BLaER1 treated with 17β-estradiol and CSF1 and Interleukin-3, amounts not matched to agents 10 nM and 100 nM (cell line): ENCODE results near the gene PABPN1L.

Experiments used
- H3K27ac ChIP-seq, 11 experiments: shearing (Covaris generic); formaldehyde crosslinking; 2 replicates each; pipeline ENCODE4 v1.8.1; 2022
- H3K27me3 ChIP-seq, 11 experiments: shearing (Covaris generic); formaldehyde crosslinking; 2 replicates each; pipeline ENCODE4 v1.8.1; 2022
- H3K36me3 ChIP-seq, 11 experiments: shearing (Covaris generic); formaldehyde crosslinking; 2 replicates each; pipeline ENCODE4 v1.8.1; 2022
- H3K4me1 ChIP-seq, 10 experiments: shearing (Covaris generic); formaldehyde crosslinking; 2 replicates each; pipeline ENCODE4 v1.8.1; 2022
- H3K4me2 ChIP-seq, 11 experiments: shearing (Covaris generic); formaldehyde crosslinking; 2 replicates each; pipeline ENCODE4 v1.8.1; 2022
- H3K4me3 ChIP-seq, 10 experiments: shearing (Covaris generic); formaldehyde crosslinking; 2 replicates each; pipeline ENCODE4 v1.8.1; 2022
- H3K9ac ChIP-seq, 11 experiments: shearing (Covaris generic); formaldehyde crosslinking; 2 replicates each; pipeline ENCODE4 v1.8.1; 2022
- H3K9me3 ChIP-seq, 11 experiments: shearing (Covaris generic); formaldehyde crosslinking; replicated peaks in 1 of 11; 2 replicates each; pipeline ENCODE4 v1.8.1; 2022
- H4K20me1 ChIP-seq, 11 experiments: shearing (Covaris generic); formaldehyde crosslinking; 2 replicates each; pipeline ENCODE4 v1.8.1; 2022
- Cebpa-rat ChIP-seq, 11 experiments: shearing (Covaris generic); IDR thresholded peaks; 2 replicates each; pipeline ENCODE4 v1.8.1; 2022

The PABPN1L gene

DNA sequence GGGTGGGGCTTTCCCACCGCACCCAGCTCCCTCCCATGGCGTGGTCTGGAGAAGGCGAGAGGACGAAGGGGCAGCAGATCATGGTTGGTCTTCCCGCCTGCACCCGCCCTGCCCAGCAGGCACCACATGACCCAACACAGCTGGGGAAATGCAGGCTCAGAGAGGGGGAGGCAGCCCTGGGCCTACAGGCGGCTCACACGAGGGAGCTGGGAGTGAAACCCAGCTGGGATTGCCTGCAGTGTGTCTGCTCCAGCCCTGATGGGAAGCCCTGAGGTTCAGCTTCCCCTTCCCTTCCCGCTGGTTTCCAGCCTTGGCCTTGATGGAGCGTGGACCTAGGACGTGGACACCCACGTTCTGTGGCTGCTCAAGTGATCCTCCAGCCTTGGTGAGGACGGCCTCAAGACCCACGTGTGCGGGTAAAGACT lies 20.0 kb upstream of the PABPN1L start:
- peaks cover 33 to 82% (median 68%) of the 10 kb centered on the region in 10 experiments for H3K4me1 ChIP-seq
- H3K4me2 ChIP-seq: peak overlapping the region in 9 of 11 experiments; percentile 76 to 91 (median 80); a peak in 16 of 22 replicates
- H4K20me1 ChIP-seq: peaks cover 9 to 76% (median 31%) of the 10 kb centered on the region in 11 experiments; a peak in 17 of 22 replicates
- H3K36me3 ChIP-seq: peaks cover 18 to 78% (median 64%) of the 10 kb centered on the region in 11 experiments
- H3K27ac ChIP-seq: peak overlapping the region in 3 of 11 experiments; percentile 49 to 76 (median 74); a peak in 4 of 22 replicates
- peaks cover 10 to 17% (median 14%) of the 10 kb centered on the region in 11 experiments; a peak in 21 of 22 replicates for H3K9me3 ChIP-seq
- H3K27me3 ChIP-seq: no peaks in the 10 kb centered on the region
- no peak overlapping the region for H3K4me3 ChIP-seq
- peak overlapping the region in 2 of 11 experiments; percentile 65 to 66; a peak in 1 of 22 replicates for H3K9ac ChIP-seq
- TF ChIP-seq Cebpa-rat (IDR thresholded peaks at IDR 0.05): no peak

DNA sequence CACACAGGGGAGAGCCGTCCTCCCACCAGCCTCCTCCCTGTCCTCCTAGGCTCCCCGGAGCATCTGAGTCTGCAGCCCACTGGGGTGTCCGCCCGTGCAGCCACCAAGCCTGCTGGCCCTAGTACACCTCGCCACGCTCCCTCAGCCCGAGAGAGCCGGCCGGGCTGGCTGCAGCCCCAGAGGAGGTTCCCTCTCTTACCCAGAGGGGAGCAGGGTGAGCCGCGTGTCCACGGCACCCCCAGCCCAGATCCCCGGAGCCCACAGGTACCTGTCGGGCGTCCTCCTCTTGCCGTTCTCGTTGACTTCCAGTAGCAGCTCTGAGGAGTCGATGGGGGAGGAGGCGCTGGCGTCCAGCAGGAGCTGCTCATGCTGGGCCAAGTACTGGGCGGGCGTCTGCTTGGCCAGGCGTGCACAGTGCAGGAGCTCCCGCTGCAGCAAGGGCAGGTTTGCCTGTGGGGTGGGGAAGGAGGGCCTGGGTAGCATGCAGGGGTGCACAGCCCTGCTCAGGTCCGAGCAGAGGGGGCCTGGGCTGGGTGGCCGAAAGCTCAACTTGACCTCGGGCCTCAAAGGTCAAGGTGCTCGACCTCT lies 19.3 kb upstream of the PABPN1L start:
- peak overlapping the region in 6 of 11 experiments; percentile 79 to 91 (median 83); a peak in 11 of 22 replicates for H3K4me2 ChIP-seq
- peaks cover 33 to 84% (median 75%) of the 10 kb centered on the region in 10 experiments for H3K4me1 ChIP-seq
- H3K36me3 ChIP-seq: peaks cover 18 to 78% (median 57%) of the 10 kb centered on the region in 11 experiments
- H3K9ac ChIP-seq: no peak overlapping the region
- no peaks in the 10 kb centered on the region for H3K27me3 ChIP-seq
- 0 out of 22 replicates have a peak overlapping the region, but pooled peaks of 1 of the 11 experiments have one; percentile 76 for H3K27ac ChIP-seq
- peaks cover 9 to 74% (median 32%) of the 10 kb centered on the region in 11 experiments; a peak in 16 of 22 replicates for H4K20me1 ChIP-seq
- no peak for TF ChIP-seq Cebpa-rat (IDR thresholded peaks at IDR 0.05)
- H3K4me3 ChIP-seq: no peak overlapping the region
- peaks cover 10 to 15% (median 14%) of the 10 kb centered on the region in 11 experiments; a peak in 21 of 22 replicates for H3K9me3 ChIP-seq

DNA sequence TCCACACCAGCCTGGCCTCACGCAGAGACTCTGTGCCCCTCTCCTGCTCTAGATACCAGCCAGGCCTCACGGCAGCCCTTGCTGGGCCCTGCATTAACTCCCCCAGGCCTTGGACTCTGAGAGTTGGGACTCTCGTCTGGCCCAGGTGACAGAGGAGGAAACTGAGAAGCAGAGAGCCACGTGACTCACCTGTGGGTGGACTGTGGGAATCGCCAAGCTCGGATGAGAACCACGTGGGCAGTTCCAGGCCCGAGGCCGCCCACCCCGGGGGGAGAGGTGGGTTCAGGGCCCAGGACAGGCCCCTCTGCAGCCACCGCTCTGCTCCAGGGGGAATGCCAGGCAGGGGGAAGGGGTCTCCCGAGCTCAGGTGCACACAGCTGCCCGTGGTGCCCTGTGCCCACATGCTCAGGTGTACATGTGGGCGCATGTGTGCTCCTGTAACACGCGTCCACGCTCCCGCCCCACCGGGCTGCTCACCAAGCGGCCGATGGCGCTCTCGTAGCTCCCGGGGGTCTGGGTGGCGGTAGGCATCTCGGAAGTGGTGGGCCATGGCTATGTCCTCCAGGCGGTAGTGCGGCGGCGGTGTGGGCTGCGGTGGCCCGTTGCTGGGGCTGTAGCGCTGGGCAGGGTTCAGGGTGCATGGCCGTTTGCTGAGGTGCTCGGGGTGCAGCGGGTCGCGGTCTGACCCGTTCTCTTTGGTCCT lies 18.3 kb upstream of the PABPN1L start:
- Histone ChIP-seq H3K9me3 (peaks cover 4 to 5% (median 4%) of the 10 kb centered on the region in 11 experiments; a peak in 20 of 22 replicates), H3K4me1 (peaks cover 33 to 94% (median 82%) of the 10 kb centered on the region in 10 experiments), H4K20me1 (peaks cover 11 to 73% (median 32%) of the 10 kb centered on the region in 11 experiments; a peak in 16 of 22 replicates), H3K4me3 (no peak overlapping the region), H3K36me3 (peaks cover 10 to 77% (median 52%) of the 10 kb centered on the region in 11 experiments; a peak in 21 of 22 replicates), H3K27ac (peak overlapping the region in 3 of 11 experiments; percentile 13 to 45 (median 27); a peak in 3 of 22 replicates), H3K9ac (peak overlapping the region in 2 of 11 experiments; percentile 24 to 27; a peak in 2 of 22 replicates), H3K27me3 (no peaks in the 10 kb centered on the region), H3K4me2 (peak overlapping the region in 7 of 11 experiments; percentile 1 to 91 (median 82); a peak in 13 of 22 replicates)
- no peak for TF ChIP-seq Cebpa-rat (IDR thresholded peaks at IDR 0.05)

DNA sequence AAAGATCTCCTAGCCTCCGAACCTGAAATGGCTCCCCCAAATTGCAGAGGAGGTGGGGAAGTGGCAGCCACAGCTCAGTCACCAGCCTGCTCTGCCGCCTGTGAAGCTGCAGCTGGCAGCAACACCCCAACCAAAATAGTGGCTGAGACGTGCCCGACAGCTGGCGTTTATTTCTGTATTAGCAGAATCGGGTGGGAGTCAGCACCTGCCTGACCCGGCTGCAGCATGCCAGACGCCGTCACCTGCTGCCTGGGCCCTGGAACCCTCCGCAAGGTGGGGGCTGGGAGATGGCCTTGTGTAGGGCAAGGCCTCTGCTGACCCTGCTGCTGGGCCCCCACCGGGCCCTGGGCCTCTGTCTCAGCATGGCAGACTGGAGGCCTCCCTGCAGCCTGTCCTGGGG lies 17.5 kb upstream of the PABPN1L start:
- Histone ChIP-seq H4K20me1 (peaks cover 12 to 79% (median 32%) of the 10 kb centered on the region in 11 experiments; a peak in 16 of 22 replicates), H3K9ac (peak overlapping the region in 2 of 11 experiments; percentile 24 to 27; a peak in 1 of 22 replicates), H3K4me2 (peak overlapping the region in 7 of 11 experiments; percentile 1 to 91 (median 82); a peak in 10 of 22 replicates), H3K27ac (peak overlapping the region in 4 of 11 experiments; percentile 13 to 45 (median 30); a peak in 4 of 22 replicates), H3K4me3 (no peak overlapping the region), H3K27me3 (no peaks in the 10 kb centered on the region), H3K36me3 (peaks cover 5 to 81% (median 55%) of the 10 kb centered on the region in 11 experiments; a peak in 21 of 22 replicates), H3K4me1 (peaks cover 32 to 95% (median 81%) of the 10 kb centered on the region in 10 experiments), H3K9me3 (no peaks in the 10 kb centered on the region)
- TF ChIP-seq Cebpa-rat (IDR thresholded peaks at IDR 0.05): no peak

DNA sequence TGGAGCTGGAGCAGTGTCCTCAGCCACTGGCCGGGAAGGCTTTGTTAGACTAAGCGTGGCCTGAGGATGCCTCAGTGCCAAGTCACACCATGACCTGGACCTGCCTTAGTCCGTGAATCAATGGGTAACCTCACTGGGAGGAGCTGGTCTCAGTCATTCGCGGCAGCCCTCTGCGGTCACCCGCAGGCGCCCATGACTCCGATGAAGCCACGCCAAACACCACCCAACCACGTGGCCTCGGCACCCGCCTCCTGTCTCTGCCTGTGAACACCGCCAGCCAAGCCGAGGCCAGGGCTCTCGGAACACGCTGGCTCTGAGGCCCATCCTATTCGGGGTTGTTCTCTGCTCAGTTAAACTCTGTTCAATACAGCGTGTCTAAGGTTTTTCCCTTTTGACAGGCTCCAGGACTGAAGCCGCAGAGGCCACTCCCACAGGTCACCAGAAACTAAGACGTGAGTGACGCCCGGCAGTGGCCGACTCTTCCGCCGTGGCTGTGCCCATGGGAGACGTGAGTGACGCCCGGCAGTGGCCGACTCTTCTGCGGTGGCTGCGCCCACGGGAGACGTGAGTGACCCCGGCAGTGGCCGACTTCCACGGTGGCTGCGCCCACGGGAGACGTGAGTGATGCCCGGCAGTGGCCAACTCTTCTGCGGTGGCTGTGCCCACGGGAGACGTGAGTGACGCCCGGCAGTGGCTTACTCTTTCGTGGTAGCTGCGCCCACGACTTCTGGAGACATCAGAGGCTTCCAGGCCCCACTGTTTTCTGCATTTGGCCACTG lies 16.8 kb upstream of the PABPN1L start:
- H3K9me3 ChIP-seq: no peaks in the 10 kb centered on the region
- H3K4me2 ChIP-seq: peak overlapping the region in 9 of 11 experiments; percentile 26 to 91 (median 48); a peak in 10 of 22 replicates
- H3K4me3 ChIP-seq: no peak overlapping the region
- peak overlapping the region in 3 of 11 experiments; percentile 13 to 45 (median 33); a peak in 2 of 22 replicates for H3K27ac ChIP-seq
- H3K9ac ChIP-seq: 0 out of 22 replicates have a peak overlapping the region, but pooled peaks of 1 of the 11 experiments have one; percentile 25
- H4K20me1 ChIP-seq: peaks cover 13 to 82% (median 32%) of the 10 kb centered on the region in 11 experiments; a peak in 16 of 22 replicates
- no peak for TF ChIP-seq Cebpa-rat (IDR thresholded peaks at IDR 0.05)
- H3K27me3 ChIP-seq: no peaks in the 10 kb centered on the region
- H3K36me3 ChIP-seq: peaks cover 5 to 87% (median 59%) of the 10 kb centered on the region in 11 experiments; a peak in 21 of 22 replicates
- peaks cover 27 to 94% (median 78%) of the 10 kb centered on the region in 10 experiments for H3K4me1 ChIP-seq

DNA sequence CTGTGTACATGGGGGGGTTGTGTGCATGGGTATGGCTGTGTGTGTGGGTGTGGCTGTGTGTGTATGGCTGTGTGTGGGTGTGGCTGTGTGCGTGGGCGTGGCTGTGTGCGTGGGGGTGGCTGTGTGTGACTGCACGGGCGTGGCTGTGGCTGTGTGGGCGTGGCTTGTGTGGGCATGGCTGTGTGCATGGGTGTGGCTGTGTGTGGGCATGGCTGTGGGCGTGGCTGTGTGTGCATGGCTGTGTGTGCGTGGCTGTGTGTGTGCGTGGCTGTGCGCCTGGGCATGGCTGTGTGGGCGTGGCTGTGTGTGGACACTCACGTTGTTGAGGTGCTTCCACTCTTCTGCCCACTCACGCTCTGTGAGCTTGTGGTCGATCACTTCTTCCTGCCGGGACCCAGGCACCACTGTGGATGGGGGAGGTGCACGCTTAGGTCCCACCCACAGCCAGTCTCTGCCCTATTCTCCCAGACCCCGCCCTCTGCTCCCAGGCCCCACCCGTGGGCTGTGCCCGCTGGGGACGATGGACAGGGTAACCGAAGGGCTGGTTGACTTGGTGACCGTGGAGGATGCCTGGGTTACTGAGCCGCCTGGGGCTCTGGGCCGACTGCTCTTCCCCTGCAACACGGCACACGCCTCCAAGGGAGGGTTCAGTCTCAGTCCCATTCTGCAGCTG lies 16.0 kb upstream of the PABPN1L start:
- Histone ChIP-seq H3K4me2 (peak overlapping the region in 7 of 11 experiments; percentile 26 to 91 (median 43); a peak in 11 of 22 replicates), H3K27ac (peak overlapping the region in 2 of 11 experiments; percentile 33 to 45; a peak in 2 of 22 replicates)

DNA sequence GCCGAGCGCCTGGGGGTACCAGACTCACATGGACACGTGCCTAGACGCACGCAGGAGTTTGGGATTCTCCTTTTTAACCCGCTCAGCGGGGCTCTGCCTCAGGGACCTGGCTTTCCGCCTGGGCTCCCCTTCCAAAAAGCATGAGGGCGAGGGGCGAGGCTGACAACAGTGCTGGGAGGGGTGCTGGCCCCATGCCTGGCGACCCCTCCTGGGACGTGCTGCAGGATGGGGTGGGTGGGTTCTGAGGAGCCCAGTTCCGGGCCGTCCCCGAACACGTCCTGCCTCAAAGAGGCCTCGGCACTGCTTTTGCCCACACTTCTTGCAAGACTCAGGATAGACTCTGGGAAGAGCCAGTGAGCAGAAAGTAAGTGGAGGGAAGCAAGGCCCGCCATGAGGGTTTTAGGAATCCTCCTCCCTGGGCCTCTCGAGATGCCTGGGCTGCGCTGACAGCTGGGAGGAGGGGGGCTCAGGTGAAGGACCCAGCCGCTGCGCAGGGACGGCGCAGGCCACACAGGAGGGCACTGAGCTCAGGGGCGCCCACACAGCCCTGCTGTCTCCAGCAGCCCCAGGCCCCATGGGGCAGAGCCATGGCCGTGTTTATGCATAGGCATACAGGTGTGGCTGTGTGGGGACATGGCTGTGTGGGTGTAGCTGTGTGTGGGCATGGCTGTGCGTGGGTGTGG lies 15.4 kb upstream of the PABPN1L start:
- Histone ChIP-seq H3K27ac (no peak overlapping the region), H4K20me1 (peaks cover 6 to 85% (median 18%) of the 10 kb centered on the region in 11 experiments; a peak in 16 of 22 replicates), H3K4me1 (peaks cover 13 to 90% (median 73%) of the 10 kb centered on the region in 10 experiments), H3K9ac (0 out of 22 replicates have a peak overlapping the region, but pooled peaks of 1 of the 11 experiments have one; percentile 13), H3K27me3 (no peaks in the 10 kb centered on the region), H3K36me3 (peaks cover 6 to 96% (median 64%) of the 10 kb centered on the region in 11 experiments; a peak in 21 of 22 replicates), H3K4me3 (no peak overlapping the region), H3K4me2 (peak overlapping the region in 10 of 11 experiments; percentile 11 to 91 (median 40); a peak in 15 of 22 replicates), H3K9me3 (no peaks in the 10 kb centered on the region)
- TF ChIP-seq Cebpa-rat (IDR thresholded peaks at IDR 0.05): no peak

More for the DNA sequence above, 16.0 kb upstream of the PABPN1L start:
- peaks cover 20 to 93% (median 78%) of the 10 kb centered on the region in 10 experiments for H3K4me1 ChIP-seq
- peaks cover 5 to 91% (median 59%) of the 10 kb centered on the region in 11 experiments; a peak in 21 of 22 replicates for H3K36me3 ChIP-seq
- H3K27me3 ChIP-seq: no peaks in the 10 kb centered on the region
- no peak overlapping the region for H3K9ac ChIP-seq
- no peak overlapping the region for H3K4me3 ChIP-seq
- no peak for TF ChIP-seq Cebpa-rat (IDR thresholded peaks at IDR 0.05)
- H4K20me1 ChIP-seq: peaks cover 12 to 87% (median 25%) of the 10 kb centered on the region in 11 experiments; a peak in 16 of 22 replicates
- no peaks in the 10 kb centered on the region for H3K9me3 ChIP-seq
